Measurements from ENCODE around the gene METTL21C. TPM values are rescaled to one million over a fixed set of nuclear protein-coding genes. Genes with fewer than 3 reads are reported as not detected.

Gene METTL21C
- total RNA-seq, 1 donor from 2014 or later, result not detected

- intact Hi-C loops (cut with DNase I), result no loop called here
- H3K27me3 ChIP-seq, result peaks cover 4% of the 10 kb centered on the region
- ATAC-seq (no peak), DNase-seq (no peak)
- no peak for TF ChIP-seq CTCF (IDR thresholded peaks at IDR 0.05)
- H3K27ac ChIP-seq, result no peak overlapping the region
- H3K4me1 ChIP-seq, result no peaks in the 10 kb centered on the region
- H3K4me3 ChIP-seq, result no peak overlapping the region
- H3K36me3 ChIP-seq, result no peaks in the 10 kb centered on the region
- no peaks in the 10 kb centered on the region for H3K9me3 ChIP-seq
Observed at GRCh38 chr13:102697929-102698648, 3.2 kb upstream of the METTL21C start.

GRCh38 chr13:102697264-102697663, 2.4 kb upstream of the METTL21C start:
- DNase-seq, result no peak
- intact Hi-C loops (cut with DNase I), result no loop called here
- H3K27ac ChIP-seq, result no peak overlapping the region
- no peak overlapping the region for H3K4me3 ChIP-seq
- no peak for TF ChIP-seq CTCF (IDR thresholded peaks at IDR 0.05)
- no peak for ATAC-seq
- H3K9me3 ChIP-seq, result no peaks in the 10 kb centered on the region
- no peaks in the 10 kb centered on the region for H3K4me1 ChIP-seq
- no peaks in the 10 kb centered on the region for H3K36me3 ChIP-seq
- peaks cover 4% of the 10 kb centered on the region for H3K27me3 ChIP-seq

- Histone ChIP-seq H3K9me3 (no peaks in the 10 kb centered on the region), H3K4me3 (no peak overlapping the region), H3K36me3 (no peaks in the 10 kb centered on the region), H3K4me1 (no peaks in the 10 kb centered on the region), H3K27ac (no peak overlapping the region), H3K27me3 (peaks cover 4% of the 10 kb centered on the region)
- intact Hi-C loops (cut with DNase I), result no loop called here
- no peak for DNase-seq
- no peak for TF ChIP-seq CTCF (IDR thresholded peaks at IDR 0.05)
- ATAC-seq, result no peak
Observed at GRCh38 chr13:102696465-102696864, 1.6 kb upstream of the METTL21C start.

GRCh38 chr13:102693776-102694175, 1.1 kb downstream of the METTL21C start:
- Histone ChIP-seq H3K9me3 (no peaks in the 10 kb centered on the region), H3K4me3 (no peak overlapping the region), H3K36me3 (no peaks in the 10 kb centered on the region), H3K4me1 (no peaks in the 10 kb centered on the region), H3K27me3 (peaks cover 4% of the 10 kb centered on the region), H3K27ac (no peak overlapping the region)
- no peak for TF ChIP-seq CTCF (IDR thresholded peaks at IDR 0.05)
- ATAC-seq (no peak), DNase-seq (no peak)
- intact Hi-C loops (cut with DNase I), result no loop called here

GRCh38 chr13:102693250-102693649, 1.6 kb downstream of the METTL21C start:
- intact Hi-C loops (cut with DNase I), result no loop called here
- no peak overlapping the region for H3K27ac ChIP-seq
- H3K4me1 ChIP-seq, result no peaks in the 10 kb centered on the region
- no peak for DNase-seq
- no peaks in the 10 kb centered on the region for H3K9me3 ChIP-seq
- ATAC-seq, result no peak
- TF ChIP-seq CTCF (IDR thresholded peaks at IDR 0.05), result no peak
- H3K4me3 ChIP-seq, result no peak overlapping the region
- H3K36me3 ChIP-seq, result no peaks in the 10 kb centered on the region
- peaks cover 4% of the 10 kb centered on the region for H3K27me3 ChIP-seq

- no peaks in the 10 kb centered on the region for H3K4me1 ChIP-seq
- intact Hi-C loops (cut with DNase I), result no loop called here
- H3K4me3 ChIP-seq, result no peak overlapping the region
- peaks cover 4% of the 10 kb centered on the region for H3K27me3 ChIP-seq
- H3K27ac ChIP-seq, result no peak overlapping the region
- TF ChIP-seq CTCF (IDR thresholded peaks at IDR 0.05), result no peak
- H3K36me3 ChIP-seq, result no peaks in the 10 kb centered on the region
- H3K9me3 ChIP-seq, result no peaks in the 10 kb centered on the region
- DNase-seq (no peak), ATAC-seq (no peak)
Observed at GRCh38 chr13:102692491-102692826, 2.4 kb downstream of the METTL21C start.

All from upper lobe of right lung (tissue), 1 donor.